ENCODE data around the gene TATDN2.

DNA sequence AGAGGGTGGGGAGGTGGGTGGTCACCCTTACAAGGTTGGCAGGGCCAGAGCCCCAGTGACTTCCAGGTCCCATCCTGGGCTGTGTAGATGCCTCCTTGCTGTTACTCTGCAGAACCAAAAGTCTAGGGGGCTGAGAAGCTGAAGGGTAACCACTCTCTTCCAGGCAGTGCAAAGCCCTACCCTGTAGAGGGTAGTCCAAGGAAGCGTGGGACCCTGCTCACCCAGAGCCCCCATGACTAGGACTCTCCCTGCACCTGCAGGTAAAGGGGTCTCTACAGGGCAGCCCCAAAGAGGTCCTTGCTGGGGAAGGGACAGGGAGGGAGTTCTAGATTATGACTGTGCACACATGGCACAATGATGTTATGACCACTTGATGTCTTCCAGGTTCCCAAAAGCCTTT lies 30.2 kb downstream of the TATDN2 start:
- TF ChIP-seq TAF1 (IDR thresholded peaks at IDR 0.05; ENCODE audit: borderline replicate concordance, low read depth, low read length) (no peak), EP300 (IDR thresholded peaks at IDR 0.05; ENCODE audit: borderline replicate concordance in 1 of 2, low read depth in 1 of 2, low read length in 1 of 2) (no peak), ELF1 (IDR thresholded peaks at IDR 0.05) (no peak), RCOR1 (IDR thresholded peaks at IDR 0.05; ENCODE audit: low read length) (no peak), SIN3A (IDR thresholded peaks at IDR 0.05; ENCODE audit: borderline replicate concordance, low read depth, low read length) (no peak), NFIC (IDR thresholded peaks at IDR 0.05; ENCODE audit: borderline replicate concordance) (no peak)
- TF ChIP-seq, protein P1, sequence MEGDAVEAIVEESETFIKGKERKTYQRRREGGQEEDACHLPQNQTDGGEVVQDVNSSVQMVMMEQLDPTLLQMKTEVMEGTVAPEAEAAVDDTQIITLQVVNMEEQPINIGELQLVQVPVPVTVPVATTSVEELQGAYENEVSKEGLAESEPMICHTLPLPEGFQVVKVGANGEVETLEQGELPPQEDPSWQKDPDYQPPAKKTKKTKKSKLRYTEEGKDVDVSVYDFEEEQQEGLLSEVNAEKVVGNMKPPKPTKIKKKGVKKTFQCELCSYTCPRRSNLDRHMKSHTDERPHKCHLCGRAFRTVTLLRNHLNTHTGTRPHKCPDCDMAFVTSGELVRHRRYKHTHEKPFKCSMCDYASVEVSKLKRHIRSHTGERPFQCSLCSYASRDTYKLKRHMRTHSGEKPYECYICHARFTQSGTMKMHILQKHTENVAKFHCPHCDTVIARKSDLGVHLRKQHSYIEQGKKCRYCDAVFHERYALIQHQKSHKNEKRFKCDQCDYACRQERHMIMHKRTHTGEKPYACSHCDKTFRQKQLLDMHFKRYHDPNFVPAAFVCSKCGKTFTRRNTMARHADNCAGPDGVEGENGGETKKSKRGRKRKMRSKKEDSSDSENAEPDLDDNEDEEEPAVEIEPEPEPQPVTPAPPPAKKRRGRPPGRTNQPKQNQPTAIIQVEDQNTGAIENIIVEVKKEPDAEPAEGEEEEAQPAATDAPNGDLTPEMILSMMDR (IDR thresholded peaks at IDR 0.05), result no peak
- TF ChIP-seq, protein P2, sequence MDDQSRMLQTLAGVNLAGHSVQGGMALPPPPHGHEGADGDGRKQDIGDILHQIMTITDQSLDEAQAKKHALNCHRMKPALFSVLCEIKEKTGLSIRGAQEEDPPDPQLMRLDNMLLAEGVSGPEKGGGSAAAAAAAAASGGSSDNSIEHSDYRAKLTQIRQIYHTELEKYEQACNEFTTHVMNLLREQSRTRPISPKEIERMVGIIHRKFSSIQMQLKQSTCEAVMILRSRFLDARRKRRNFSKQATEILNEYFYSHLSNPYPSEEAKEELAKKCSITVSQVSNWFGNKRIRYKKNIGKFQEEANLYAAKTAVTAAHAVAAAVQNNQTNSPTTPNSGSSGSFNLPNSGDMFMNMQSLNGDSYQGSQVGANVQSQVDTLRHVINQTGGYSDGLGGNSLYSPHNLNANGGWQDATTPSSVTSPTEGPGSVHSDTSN (IDR thresholded peaks at IDR 0.05), result no peak
- TF ChIP-seq, protein P3, sequence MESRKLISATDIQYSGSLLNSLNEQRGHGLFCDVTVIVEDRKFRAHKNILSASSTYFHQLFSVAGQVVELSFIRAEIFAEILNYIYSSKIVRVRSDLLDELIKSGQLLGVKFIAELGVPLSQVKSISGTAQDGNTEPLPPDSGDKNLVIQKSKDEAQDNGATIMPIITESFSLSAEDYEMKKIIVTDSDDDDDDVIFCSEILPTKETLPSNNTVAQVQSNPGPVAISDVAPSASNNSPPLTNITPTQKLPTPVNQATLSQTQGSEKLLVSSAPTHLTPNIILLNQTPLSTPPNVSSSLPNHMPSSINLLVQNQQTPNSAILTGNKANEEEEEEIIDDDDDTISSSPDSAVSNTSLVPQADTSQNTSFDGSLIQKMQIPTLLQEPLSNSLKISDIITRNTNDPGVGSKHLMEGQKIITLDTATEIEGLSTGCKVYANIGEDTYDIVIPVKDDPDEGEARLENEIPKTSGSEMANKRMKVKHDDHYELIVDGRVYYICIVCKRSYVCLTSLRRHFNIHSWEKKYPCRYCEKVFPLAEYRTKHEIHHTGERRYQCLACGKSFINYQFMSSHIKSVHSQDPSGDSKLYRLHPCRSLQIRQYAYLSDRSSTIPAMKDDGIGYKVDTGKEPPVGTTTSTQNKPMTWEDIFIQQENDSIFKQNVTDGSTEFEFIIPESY (IDR thresholded peaks at IDR 0.05; ENCODE audit: borderline replicate concordance, low read depth), result no peak
- TF ChIP-seq, protein P4, sequence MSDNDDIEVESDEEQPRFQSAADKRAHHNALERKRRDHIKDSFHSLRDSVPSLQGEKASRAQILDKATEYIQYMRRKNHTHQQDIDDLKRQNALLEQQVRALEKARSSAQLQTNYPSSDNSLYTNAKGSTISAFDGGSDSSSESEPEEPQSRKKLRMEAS (IDR thresholded peaks at IDR 0.05; ENCODE audit: low read depth), result no peak
- TF ChIP-seq, protein P5, sequence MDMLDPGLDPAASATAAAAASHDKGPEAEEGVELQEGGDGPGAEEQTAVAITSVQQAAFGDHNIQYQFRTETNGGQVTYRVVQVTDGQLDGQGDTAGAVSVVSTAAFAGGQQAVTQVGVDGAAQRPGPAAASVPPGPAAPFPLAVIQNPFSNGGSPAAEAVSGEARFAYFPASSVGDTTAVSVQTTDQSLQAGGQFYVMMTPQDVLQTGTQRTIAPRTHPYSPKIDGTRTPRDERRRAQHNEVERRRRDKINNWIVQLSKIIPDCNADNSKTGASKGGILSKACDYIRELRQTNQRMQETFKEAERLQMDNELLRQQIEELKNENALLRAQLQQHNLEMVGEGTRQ (IDR thresholded peaks at IDR 0.05; ENCODE audit: borderline replicate concordance, low read depth, low read length), result no peak

Measured in SK-N-SH (cell line).